Ishikawa (cell line): ENCODE results near the gene ARPC1B.

Experiments
- CEBPB ChIP-seq: IDR thresholded peaks from 2 replicates; pipeline ENCODE4 v1.6.1; 2012
- EGR1 ChIP-seq: IDR thresholded peaks from 2 replicates; pipeline ENCODE4 v1.6.1; 2012
- EP300 ChIP-seq: IDR thresholded peaks from 2 replicates; pipeline ENCODE4 v1.6.1; 2012; ENCODE audit warnings: borderline replicate concordance
- FOXM1 ChIP-seq: IDR thresholded peaks from 2 replicates; pipeline ENCODE4 v1.6.1; 2012; ENCODE audit warnings: low read depth, borderline replicate concordance
- NFIC ChIP-seq: IDR thresholded peaks from 2 replicates; pipeline ENCODE4 v1.6.1; 2012
- RAD21 ChIP-seq: IDR thresholded peaks from 2 replicates; pipeline ENCODE4 v1.6.1; 2012; ENCODE audit warnings: low read depth
- TAF1 ChIP-seq: IDR thresholded peaks from 2 replicates; pipeline ENCODE4 v1.6.1; 2012; ENCODE audit warnings: low read depth, mild to moderate bottlenecking
- YY1 ChIP-seq: IDR thresholded peaks from 2 replicates; pipeline ENCODE4 v1.6.1; 2012; ENCODE audit warnings: low read depth
- TF ChIP-seq, protein P1 (sequence below): IDR thresholded peaks from 2 replicates; pipeline ENCODE4 v1.6.1; 2012; ENCODE audit warnings: low read depth, mild to moderate bottlenecking

DNA sequence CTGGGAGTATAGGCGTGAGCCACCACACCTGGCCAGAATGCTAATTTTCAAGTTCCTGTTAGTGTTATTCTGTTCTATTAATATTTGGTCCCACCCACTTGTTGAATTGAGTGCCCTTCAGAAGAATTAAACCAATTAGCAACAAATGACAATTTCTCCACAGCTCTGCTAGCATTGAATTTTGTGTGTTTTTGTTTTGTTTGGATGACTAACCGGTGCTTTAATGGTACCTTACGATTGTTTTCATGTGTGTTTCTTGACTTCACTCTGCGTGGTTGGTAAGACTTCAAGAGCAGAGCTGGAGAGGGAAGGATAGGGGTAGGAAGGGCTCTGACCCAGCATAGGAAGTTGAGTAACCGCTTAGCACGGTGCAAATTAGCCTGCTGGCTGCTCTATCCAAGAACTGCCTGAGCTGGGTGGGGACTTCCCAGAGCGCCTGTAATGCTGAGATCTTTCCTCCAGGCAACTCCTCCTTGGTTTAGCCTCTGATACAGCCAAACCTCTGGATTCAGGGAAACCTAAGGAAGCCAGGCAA is 4.6 kb downstream of the ARPC1B start:
- TF ChIP-seq NFIC (no peak), YY1 (no peak), FOXM1 (no peak), CEBPB (no peak), EGR1 (no peak), TAF1 (no peak), EP300 (no peak), RAD21 (no peak)
- TF ChIP-seq, protein P1, sequence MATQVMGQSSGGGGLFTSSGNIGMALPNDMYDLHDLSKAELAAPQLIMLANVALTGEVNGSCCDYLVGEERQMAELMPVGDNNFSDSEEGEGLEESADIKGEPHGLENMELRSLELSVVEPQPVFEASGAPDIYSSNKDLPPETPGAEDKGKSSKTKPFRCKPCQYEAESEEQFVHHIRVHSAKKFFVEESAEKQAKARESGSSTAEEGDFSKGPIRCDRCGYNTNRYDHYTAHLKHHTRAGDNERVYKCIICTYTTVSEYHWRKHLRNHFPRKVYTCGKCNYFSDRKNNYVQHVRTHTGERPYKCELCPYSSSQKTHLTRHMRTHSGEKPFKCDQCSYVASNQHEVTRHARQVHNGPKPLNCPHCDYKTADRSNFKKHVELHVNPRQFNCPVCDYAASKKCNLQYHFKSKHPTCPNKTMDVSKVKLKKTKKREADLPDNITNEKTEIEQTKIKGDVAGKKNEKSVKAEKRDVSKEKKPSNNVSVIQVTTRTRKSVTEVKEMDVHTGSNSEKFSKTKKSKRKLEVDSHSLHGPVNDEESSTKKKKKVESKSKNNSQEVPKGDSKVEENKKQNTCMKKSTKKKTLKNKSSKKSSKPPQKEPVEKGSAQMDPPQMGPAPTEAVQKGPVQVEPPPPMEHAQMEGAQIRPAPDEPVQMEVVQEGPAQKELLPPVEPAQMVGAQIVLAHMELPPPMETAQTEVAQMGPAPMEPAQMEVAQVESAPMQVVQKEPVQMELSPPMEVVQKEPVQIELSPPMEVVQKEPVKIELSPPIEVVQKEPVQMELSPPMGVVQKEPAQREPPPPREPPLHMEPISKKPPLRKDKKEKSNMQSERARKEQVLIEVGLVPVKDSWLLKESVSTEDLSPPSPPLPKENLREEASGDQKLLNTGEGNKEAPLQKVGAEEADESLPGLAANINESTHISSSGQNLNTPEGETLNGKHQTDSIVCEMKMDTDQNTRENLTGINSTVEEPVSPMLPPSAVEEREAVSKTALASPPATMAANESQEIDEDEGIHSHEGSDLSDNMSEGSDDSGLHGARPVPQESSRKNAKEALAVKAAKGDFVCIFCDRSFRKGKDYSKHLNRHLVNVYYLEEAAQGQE, result no peak
